HPDE6-E6E7 (cell line): ENCODE results near the gene CEP19.
A peak's percentile ranks its signal among the peaks of the same experiment; 100 is the strongest.

Experiments used
- DNase-seq: peaks from one replicate; pipeline ENCODE4 v3.0.0; 2011; ENCODE audit warnings: missing footprints; ENCODE audit errors: extremely low spot score

CEP19 gene

DNA sequence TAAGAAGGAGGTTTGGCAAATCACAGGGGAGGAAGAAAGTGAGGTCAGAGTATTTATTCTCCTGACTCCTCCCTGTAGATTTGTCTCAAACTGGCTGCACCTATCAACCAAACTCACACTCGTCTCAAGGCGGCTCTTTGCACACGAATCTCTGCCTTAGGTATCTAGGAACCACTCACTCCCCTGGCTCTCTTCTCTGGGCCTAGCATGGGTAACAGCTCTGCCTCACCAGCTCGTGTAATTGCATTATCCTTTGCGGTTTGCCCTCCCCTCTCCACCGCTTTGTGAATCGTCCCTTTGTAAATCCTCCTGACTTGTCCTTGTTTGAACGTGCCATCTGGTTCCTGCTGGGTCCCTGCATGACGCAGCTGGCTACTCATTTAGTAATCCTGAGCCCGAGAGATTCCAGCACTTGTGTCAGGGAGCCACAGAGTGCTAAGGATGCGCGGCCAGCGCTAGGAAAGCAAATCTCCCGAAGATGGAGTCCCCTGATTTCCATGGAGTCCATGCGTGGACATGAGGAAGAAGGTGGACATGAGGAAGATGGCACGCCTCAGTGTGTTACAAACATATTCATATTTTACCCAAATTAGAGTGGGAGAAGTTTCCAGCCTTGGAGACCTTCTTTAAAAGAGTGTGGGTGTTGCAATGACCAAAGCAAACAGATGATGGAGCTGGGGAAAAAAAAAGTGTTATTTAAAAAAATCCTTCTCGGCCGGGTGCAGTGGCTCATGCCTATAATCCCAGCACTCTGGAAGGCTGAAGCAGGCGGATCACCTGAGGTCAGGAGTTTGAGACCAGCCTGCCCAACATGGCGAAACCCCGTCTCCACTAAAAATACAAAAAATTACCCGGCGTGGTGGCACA lies 45.8 kb downstream of the CEP19 start:
- peak; percentile 57 for DNase-seq

DNA sequence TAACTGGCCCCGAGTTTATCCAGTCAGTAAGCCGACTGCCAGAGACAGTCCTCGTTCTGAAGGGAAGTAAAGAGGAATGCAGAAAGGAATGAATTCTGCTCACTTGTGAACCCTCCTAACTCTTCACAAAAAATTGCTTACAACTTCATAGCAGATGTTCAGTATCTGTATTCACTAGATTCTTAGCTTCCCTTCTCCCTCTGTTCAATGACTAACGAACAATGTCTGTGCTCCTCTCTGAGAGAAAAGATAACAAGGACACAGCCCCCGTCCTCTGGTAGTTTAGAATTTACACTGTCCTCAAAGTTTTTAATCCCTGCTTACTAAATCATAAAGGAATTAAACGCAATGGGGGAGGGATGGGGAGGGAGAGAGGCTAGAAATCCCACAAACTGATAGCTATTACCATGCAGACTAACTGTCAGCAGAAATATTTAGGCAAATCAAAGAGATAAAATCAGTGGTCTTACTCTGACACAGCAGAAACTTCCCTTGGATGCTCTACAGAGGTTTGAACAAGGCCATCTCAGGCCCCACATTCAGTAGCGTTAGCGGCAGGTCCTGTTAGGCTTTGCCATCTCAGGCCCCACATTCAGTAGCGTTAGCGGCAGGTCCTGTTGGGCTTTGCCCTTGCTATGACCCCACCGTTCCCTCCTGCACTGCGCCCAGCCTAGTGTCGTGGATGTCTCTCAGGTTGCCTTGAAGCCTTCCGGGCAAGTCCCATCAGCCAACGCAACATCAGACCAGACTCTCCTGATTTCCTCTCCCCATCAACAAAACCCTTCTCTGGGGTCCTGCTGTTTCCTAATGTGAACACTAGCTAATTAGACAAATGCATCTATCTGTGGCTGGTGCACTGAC lies 49.1 kb downstream of the CEP19 start:
- no peak for DNase-seq

DNA sequence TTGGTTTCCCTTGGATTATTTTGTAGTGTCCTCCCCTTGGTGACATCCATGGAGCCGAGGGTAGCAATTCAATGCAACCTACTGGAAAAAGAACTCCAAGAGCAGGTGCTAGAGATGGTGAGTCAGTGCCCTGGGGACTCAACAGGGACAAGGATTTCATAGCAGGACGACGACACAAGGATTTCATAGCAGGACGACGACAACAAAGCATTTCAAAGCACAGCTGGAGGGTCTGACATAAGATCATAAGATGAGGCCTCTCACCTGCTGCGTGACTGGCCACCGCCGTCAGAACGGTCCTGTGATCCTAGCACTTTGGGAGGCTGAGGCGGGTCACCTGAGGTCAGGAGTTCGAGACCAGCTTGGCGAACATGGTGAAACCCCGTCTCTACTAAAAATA lies 50.0 kb downstream of the CEP19 start:
- no peak for DNase-seq

DNA sequence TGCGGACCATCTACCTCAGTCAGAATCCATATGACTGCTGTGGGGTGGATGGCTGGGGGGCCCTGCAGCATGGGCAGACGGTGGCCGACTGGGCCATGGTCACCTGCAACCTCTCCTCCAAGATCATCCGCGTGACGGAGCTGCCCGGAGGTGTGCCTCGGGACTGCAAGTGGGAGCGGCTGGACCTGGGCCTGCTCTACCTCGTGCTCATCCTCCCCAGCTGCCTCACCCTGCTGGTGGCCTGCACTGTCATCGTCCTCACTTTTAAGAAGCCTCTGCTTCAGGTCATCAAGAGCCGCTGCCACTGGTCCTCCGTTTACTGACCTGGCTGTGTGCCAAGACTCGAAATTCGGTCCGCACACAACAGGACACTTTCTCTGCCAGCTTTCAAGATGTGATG lies 50.6 kb downstream of the CEP19 start:
- no peak for DNase-seq

DNA sequence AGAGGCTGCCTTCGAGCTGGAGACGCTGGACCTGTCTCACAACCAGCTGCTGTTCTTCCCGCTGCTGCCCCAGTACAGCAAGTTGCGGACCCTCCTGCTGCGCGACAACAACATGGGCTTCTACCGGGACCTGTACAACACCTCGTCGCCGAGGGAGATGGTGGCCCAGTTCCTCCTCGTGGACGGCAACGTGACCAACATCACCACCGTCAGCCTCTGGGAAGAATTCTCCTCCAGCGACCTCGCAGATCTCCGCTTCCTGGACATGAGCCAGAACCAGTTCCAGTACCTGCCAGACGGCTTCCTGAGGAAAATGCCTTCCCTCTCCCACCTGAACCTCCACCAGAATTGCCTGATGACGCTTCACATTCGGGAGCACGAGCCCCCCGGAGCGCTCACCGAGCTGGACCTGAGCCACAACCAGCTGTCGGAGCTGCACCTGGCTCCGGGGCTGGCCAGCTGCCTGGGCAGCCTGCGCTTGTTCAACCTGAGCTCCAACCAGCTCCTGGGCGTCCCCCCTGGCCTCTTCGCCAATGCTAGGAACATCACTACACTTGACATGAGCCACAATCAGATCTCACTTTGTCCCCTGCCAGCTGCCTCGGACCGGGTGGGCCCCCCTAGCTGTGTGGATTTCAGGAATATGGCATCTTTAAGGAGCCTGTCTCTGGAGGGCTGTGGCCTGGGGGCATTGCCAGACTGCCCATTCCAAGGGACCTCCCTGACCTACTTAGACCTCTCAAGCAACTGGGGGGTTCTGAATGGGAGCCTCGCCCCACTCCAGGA lies 51.5 kb downstream of the CEP19 start:
- DNase-seq = no peak

DNA sequence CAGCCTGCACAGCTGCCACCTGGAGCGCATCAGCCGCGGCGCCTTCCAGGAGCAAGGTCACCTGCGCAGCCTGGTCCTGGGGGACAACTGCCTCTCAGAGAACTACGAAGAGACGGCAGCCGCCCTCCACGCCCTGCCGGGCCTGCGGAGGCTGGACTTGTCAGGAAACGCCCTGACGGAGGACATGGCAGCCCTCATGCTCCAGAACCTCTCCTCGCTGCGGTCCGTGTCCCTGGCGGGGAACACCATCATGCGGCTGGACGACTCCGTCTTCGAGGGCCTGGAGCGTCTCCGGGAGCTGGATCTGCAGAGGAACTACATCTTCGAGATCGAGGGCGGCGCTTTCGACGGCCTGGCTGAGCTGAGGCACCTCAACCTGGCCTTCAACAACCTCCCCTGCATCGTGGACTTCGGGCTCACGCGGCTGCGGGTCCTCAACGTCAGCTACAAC lies 52.1 kb downstream of the CEP19 start:
- no peak for DNase-seq
